Subcutaneous adipose tissue (tissue), 4 donors: ENCODE data around the gene DNAJC3. TPM values are rescaled to one million over a fixed set of nuclear protein-coding genes. Genes with fewer than 3 reads are reported as not detected.

Source experiments
- CTCF ChIP-seq: fragments of 450-650 bp; IDR thresholded peaks from one replicate; pipeline ENCODE4 v1.5.1; 2016; ENCODE audit warnings: low read depth, mild to moderate bottlenecking, control low read depth, antibody characterized with exemption, moderate library complexity
- total RNA-seq, 4 donors: library from RNA; depleted of rRNA; stranded (reverse); fragments of >200 nt; gene quantifications; one replicate each; pipeline ENCODE4 v1.1.0, GENCODE V29; 2016

Gene DNAJC3
- total RNA-seq, 4 donors from 2014 or later: 36.4 to 85.8 (median 51.7) TPM

GRCh38 chr13:95642028-95642621 lies 34.8 kb upstream of the DNAJC3 start:
- TF ChIP-seq CTCF: no peak

GRCh38 chr13:95642999-95643398 lies 33.9 kb upstream of the DNAJC3 start:
- no peak for TF ChIP-seq CTCF

GRCh38 chr13:95643571-95643935 lies 33.4 kb upstream of the DNAJC3 start:
- TF ChIP-seq CTCF: no peak

- TF ChIP-seq CTCF: no peak
These were observed 32.9 kb upstream of the DNAJC3 start for GRCh38 chr13:95643936-95644598.

GRCh38 chr13:95644601-95645052 lies 32.3 kb upstream of the DNAJC3 start, which contains the start of gene DZIP1:
TSS of gene DZIP1 (minus strand) at chr13:95644706. CDS start at chr13:95642029, 2,677 bp downstream.
- TF ChIP-seq CTCF: no peak

- no peak for TF ChIP-seq CTCF
These were observed 29.6 kb upstream of the DNAJC3 start for GRCh38 chr13:95647321-95647720.

- no peak for TF ChIP-seq CTCF
These were observed 26.2 kb upstream of the DNAJC3 start for GRCh38 chr13:95650696-95651095.
